ENCODE data around the gene DPH7.
A peak's percentile ranks its signal among the peaks of the same experiment; 100 is the strongest.
"Not testable (repeated sequence)": the region's sequence is repeated elsewhere in the genome, so short reads cannot be mapped to it uniquely, and the experiment has no call there.

DPH7 gene

GRCh38 chr9:137580209-137580953, 1.7 kb upstream of the DPH7 start:
- DNase-seq = no peak

- DNase-seq = no peak
These were observed 507 bp upstream of the DPH7 start for GRCh38 chr9:137579259-137579604.

- DNase-seq = peak; percentile 7
These were observed 2.9 kb downstream of the DPH7 start for GRCh38 chr9:137575716-137576411.

- peak; percentile 43 for DNase-seq
These were observed 3.4 kb downstream of the DPH7 start for GRCh38 chr9:137575364-137575715.

GRCh38 chr9:137574192-137574591, 4.5 kb downstream of the DPH7 start:
- no peak for DNase-seq

GRCh38 chr9:137570566-137570965, 8.2 kb downstream of the DPH7 start:
- DNase-seq = no peak

- DNase-seq = no peak
These were observed 9.0 kb downstream of the DPH7 start for GRCh38 chr9:137569609-137570203.

- DNase-seq = not testable (repeated sequence)
These were observed 10.3 kb downstream of the DPH7 start for GRCh38 chr9:137568445-137568844.

GRCh38 chr9:137564817-137565411, 13.8 kb downstream of the DPH7 start:
- no peak for DNase-seq

- no peak for DNase-seq
These were observed 14.6 kb downstream of the DPH7 start for GRCh38 chr9:137564134-137564533.

GRCh38 chr9:137558127-137558526, 20.6 kb downstream of the DPH7 start:
- no peak for DNase-seq

- DNase-seq = no peak
These were observed 22.5 kb downstream of the DPH7 start for GRCh38 chr9:137556069-137556838.

GRCh38 chr9:137555179-137555578, 23.5 kb downstream of the DPH7 start:
- no peak for DNase-seq

GRCh38 chr9:137554349-137554748, 24.4 kb downstream of the DPH7 start:
- DNase-seq = no peak

GRCh38 chr9:137553654-137554053, 25.1 kb downstream of the DPH7 start:
- not testable (repeated sequence) for DNase-seq

GRCh38 chr9:137552022-137552768, 26.5 kb downstream of the DPH7 start:
- DNase-seq = no peak

- DNase-seq = peak; percentile 91
These were observed 27.3 kb downstream of the DPH7 start, which contains the start of gene MRPL41 for GRCh38 chr9:137551264-137552021. Gene MRPL41 (plus strand): TSS chr9:137551879. CDS start chr9:137552082, 203 bp downstream.

- DNase-seq = not testable (repeated sequence)
These were observed 27.8 kb downstream of the DPH7 start for GRCh38 chr9:137550958-137551263.

GRCh38 chr9:137550231-137550621, 28.5 kb downstream of the DPH7 start, which contains the start of gene PNPLA7:
Gene PNPLA7 (minus strand): TSS chr9:137550402. CDS start chr9:137550197, 205 bp downstream.
- DNase-seq = peak; percentile 61

- no peak for DNase-seq
These were observed 30.8 kb downstream of the DPH7 start for GRCh38 chr9:137547687-137548543.

Measured in CD4-positive, alpha-beta T cell treated with Interleukin-17A for 1 hour (primary cell).